CMK (cell line): ENCODE measurements around the gene C8G.

Experiments
- DNase-seq: peaks from one replicate; pipeline ENCODE4 v3.0.0-alpha.2; 2010; ENCODE audit warnings: low read depth

Gene C8G

DNA sequence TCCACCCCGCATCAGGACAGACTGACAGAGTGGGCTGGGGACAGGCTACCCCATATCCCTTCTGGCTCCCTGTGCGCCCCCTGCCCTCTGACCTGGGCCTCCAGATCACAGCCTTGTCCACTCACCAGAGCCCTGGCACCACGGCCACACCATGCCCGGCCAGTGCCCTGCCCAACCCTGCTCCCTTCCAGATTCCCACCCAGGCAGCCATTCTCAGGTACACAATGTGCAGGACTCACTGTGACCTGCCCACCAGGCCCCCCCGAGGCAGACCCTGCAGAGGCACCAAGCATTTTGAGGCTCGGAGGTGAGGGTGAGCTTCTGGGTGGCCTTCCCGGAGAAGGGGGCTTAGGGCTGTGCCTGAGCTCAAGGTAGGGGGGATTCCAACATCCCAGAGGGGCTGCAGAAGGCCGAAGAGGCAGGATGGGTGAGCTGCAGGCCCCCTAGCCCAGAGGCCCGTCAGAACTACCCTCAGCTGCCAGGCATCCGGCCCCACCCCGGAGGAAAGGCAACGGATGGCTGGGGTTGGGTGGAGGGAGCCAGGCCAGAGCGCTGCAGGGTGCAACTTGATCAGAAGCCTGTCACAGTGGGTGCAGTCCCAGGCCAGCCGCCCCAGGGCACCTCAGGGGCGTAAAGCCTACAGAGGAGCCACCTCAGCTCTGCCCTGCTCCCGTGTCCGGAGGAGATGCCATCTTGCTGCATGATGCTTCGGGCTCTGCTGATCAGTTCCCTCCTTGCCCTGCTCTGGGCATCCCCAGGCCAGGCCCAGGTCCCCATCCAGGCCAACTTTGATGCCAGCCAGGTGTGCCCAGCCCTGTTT, 37.4 kb downstream of the C8G start, which contains the start of gene LCNL1:
Gene LCNL1, plus strand, starts transcription at position 762 of the 820 bp plus-strand sequence. CDS start 594 bp downstream, outside the sequence.
- no peak for DNase-seq

DNA sequence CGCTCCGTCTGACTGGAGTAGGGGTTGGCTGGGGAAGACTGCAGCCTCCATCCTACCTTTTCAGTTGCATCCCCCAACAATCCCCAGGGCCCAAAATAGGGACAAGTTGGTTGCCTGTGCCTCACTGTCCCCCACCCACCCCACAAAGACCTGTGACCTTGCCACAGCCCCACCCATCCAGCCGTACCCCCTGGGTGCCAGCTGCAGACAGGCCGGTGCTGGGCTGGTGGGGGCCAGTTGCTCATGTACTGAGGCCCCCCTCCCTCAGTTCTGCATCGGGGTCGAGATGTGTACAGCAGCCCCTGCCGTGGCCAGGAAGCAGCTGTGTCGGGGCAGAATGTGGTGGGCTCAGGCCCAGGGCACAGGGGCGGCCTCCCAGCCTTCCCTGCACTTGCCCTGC, 38.1 kb downstream of the C8G start:
- no peak for DNase-seq

GRCh38 chr9:136983656-136984314, 38.7 kb downstream of the C8G start:
- no peak for DNase-seq

DNA sequence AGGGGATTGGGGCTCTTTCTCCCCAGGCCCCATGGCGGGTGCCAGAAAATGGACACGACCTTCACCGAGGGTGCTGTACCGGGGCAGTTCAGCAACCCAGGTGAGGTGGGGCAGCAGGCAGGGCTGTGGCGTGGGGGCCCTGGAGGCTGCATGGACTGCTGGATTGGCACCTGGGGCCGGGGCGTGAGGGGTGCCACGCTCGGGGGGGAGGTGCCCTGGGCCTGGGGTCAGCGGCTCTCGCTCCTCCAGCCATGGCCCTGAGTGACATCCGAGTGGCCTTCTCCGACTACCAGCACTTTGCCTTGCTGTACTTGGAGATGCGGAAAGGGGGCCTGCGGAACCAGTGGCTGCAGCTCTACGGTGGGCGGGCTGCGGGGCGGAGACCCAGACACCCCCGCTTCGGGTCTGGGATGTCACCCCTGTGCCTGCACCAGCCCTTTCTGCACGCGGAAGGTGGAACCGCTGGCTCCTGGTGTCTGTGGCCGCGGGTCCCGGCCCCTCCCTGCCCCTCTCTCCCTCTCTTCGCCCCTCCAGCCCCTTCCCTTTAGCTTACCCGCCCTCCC, 39.5 kb downstream of the C8G start:
- no peak for DNase-seq

GRCh38 chr9:136985027-136985602, 40.1 kb downstream of the C8G start:
- no peak for DNase-seq

DNA sequence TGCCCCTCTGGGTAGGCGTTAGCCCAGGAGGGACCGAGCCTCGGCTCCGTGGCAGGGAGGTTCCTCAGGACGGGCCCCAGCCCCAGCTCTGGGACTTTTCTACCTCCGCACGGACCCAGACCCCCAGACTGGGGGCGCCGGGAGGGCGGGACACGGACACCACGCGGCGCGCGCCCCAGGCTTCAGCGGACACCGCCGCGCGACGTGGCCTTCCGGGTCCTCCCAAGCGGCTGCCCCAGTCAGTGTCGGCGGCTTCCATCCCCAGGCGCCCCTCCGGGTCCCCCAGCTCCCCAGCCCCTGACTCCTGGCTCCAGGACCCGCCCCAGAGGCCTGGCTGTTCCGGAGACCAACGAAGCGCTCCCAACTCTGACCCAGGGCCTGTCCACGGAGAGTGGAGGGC, 40.8 kb downstream of the C8G start:
- no peak for DNase-seq

- DNase-seq = no peak
Measured at GRCh38 chr9:136988872-136989271, 43.8 kb downstream of the C8G start.

- DNase-seq = no peak
Measured at GRCh38 chr9:136990242-136990911, 45.3 kb downstream of the C8G start.

DNA sequence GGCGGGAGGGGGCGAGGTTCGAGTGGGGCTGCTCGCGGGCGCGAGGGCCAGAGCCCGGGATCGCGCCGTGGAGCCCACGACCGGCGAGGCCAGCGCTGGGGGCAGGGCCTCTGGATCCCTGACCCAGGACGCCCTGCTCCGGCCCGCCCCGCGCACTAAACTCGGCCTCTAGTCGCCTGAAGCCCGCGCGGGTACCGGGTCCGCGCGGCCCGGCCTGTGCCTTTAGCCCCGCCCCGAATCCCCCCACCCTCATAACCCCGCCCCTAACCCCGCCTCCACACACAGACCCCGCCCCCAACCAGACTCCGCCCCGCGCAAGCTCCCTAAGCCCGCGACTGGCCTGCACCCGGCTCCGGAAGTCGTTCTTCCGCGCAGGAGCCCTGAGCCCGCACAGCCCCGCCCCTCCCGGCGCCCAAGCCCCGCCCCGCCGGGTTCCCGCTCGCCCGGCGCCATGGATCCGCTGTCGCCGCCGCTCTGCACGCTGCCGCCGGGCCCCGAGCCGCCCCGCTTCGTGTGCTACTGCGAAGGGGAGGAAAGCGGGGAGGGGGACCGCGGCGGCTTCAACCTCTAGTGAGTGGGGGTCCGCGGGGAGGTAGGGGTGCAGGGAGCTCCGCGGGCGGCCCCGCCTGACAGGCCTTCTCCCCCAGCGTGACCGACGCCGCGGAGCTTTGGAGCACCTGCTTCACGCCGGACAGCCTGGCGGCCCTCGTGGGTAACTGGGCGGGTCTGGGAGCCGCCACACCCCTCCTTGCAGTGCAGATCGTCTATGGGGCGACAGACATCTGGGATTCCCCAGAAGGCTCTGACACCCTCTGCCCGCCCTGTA, 47.2 kb downstream of the C8G start, which contains the start of gene PAXX:
Gene PAXX, plus strand, starts transcription at position 430 of the 826 bp plus-strand sequence. Its CDS starts 22 bp downstream, at position 452.
- peak; percentile 85 for DNase-seq

- DNase-seq = no peak
Measured at GRCh38 chr9:136992819-136993369, 47.9 kb downstream of the C8G start.

- no peak for DNase-seq
Measured at GRCh38 chr9:136994180-136994887, 49.3 kb downstream of the C8G start.

DNA sequence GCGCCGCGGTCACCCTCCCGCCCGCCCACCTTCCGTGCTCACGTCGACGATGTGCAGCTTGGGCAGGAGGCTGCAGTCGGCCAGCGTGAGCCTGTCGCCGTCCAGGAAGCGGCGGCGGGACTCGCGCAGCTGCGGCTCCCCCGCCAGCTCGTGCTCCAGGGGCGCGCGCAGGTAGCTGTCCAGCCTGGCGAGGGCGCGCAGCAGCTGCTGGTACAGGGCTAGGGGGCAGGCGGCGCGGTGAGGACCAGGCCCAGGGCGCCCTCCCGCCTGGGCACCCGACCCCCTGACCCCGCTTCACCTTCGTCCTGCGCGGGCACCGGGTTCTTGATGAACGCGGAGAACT, 49.8 kb downstream of the C8G start:
- DNase-seq = no peak

DNA sequence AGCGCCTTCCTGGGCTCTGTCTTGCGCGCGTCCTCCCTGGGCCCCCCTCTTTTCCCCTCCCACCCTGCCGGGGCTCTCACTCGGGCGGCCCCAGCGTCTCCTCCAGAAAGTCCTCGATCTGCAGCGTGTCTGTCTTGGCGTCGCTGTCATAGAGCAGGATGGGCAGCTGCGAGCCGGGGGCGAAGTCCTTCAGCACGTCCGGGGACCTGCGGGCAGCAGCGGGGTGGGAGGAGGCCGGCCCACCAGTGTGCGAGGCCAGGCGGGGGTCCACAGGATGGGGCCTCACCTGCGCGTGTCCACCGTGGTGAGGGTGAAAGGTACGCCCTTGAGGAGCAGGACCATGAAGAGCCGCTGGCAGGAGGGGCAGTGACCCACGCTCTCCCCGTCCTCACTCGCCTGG, 50.3 kb downstream of the C8G start:
- no peak for DNase-seq

DNA sequence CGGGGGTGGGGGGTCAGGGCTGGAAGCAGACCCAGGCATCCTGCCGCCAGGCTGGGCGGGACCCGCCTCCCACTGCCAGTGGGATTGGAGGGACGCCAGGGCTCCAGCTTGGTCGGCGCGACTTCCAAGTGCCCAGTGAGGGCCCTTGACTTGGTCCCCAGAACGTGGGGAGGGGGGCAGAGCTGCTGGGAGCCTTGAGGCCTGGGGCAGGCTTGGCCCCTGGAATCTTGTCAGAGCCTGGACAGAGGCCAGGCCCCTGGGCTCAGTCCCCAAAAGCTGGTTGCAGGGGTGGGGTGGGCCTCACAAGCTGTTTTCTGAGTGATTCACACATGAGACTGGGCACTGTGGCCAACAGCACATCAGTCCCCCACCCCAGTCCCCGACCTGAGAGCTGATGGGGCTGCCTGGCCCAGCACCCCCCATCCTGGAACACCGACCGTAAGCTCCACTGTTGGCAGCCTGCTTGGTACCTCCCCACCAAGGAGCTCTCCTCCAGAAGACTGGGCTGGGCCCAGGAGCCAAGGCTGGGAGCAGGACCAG, 50.8 kb downstream of the C8G start:
- DNase-seq = no peak
